Right lobe of liver (tissue), 4 donors: ENCODE results near the gene TRIML1.

Source experiments
- CTCF ChIP-seq, 4 donors: fragments of 200-600 bp in 3 of 4; fragments of 450-650 bp in 1 of 4; IDR thresholded peaks; one replicate each; pipeline versions ENCODE4 v1.5.1 to v1.8.0; 2016 to 2022; ENCODE audit warnings: antibody characterized with exemption in 4 of 4, mild to moderate bottlenecking in 2 of 4
- POLR2A ChIP-seq: fragments of 450-650 bp; IDR thresholded peaks from one replicate; pipeline ENCODE4 v1.6.1; 2017; ENCODE audit warnings: antibody characterized with exemption, mild to moderate bottlenecking
- donor health status: DM: no; HTN: no; CAD: no.
- donor health status: DM: no; HTN: no; CAD: no.
- donor health status: DM: no; HTN: yes; CAD: no.

GRCh38 chr4:188107931-188108843 is 31.1 kb upstream of the TRIML1 start:
- TF ChIP-seq POLR2A (no peak), CTCF (IDR thresholded peaks at IDR 0.05) (no peak)
